K562 (cell line): ENCODE data around the gene RSPH9. TPM values are rescaled to one million over a fixed set of nuclear protein-coding genes. Genes with fewer than 3 reads are reported as not detected.

ENCODE experiments used
- ATF1 ChIP-seq, 2 experiments: fragments of 450-650 bp in 1 of 2; IDR thresholded peaks; 2 replicates each; pipeline ENCODE4 v1.6.1; 2016; ENCODE audit warnings: missing compliant biosample characterization in 1 of 2, missing genetic modification characterization in 1 of 2
- CAMTA2 ChIP-seq: fragments of 250-450 bp; sonication (Bioruptor Pico); conservative IDR thresholded peaks from 2 replicates; pipeline ENCODE4 v1.5.1; 2022
- CEBPG ChIP-seq, 3 experiments: fragments of 200-800 bp in 1 of 3; sonication (Bioruptor generic) in 1 of 3; sonication (generic) in 1 of 3; formaldehyde crosslinking in 1 of 3; IDR thresholded peaks in 2 of 3; conservative IDR thresholded peaks in 1 of 3; 2 replicates each; pipeline versions ENCODE4 v1.6.1 to v1.8.0; 2016 to 2022; ENCODE audit warnings: missing compliant biosample characterization in 2 of 3, missing genetic modification characterization in 2 of 3, mild to moderate bottlenecking in 1 of 3, missing genetic modification reagents in 1 of 3
- GABPA ChIP-seq: fragments of 200-800 bp; sonication (Bioruptor generic); conservative IDR thresholded peaks from 2 replicates; pipeline ENCODE4 v1.6.1; 2016; ENCODE audit warnings: low read depth, missing genetic modification characterization, missing compliant biosample characterization
- HNRNPUL1 ChIP-seq: fragments of 200-400 bp; formaldehyde crosslinking; IDR thresholded peaks from 2 replicates; pipeline ENCODE4 v1.6.1; 2017; ENCODE audit warnings: low read length
- MCM2 ChIP-seq: fragments of 450-650 bp; IDR thresholded peaks from 2 replicates; pipeline ENCODE4 v1.6.1; 2017; ENCODE audit warnings: low read depth, mild to moderate bottlenecking
- NFE2L1 ChIP-seq: fragments of 450-650 bp; IDR thresholded peaks from 2 replicates; pipeline ENCODE4 v1.6.1; 2016; ENCODE audit warnings: missing genetic modification characterization, low read depth, mild to moderate bottlenecking, missing compliant biosample characterization, moderate library complexity, borderline replicate concordance
- PHF20 ChIP-seq: fragments of 450-650 bp; IDR thresholded peaks from 2 replicates; pipeline ENCODE4 v1.6.1; 2018; ENCODE audit not compliant: partially characterized antibody
- POLR2H ChIP-seq: IDR thresholded peaks from 2 replicates; pipeline ENCODE4 v1.6.1; 2016; ENCODE audit warnings: missing genetic modification characterization, low read depth, mild to moderate bottlenecking, control low read depth, missing compliant biosample characterization, moderate library complexity
- POU5F1 ChIP-seq: fragments of 150-350 bp; IDR thresholded peaks from 2 replicates; pipeline ENCODE4 v1.6.1; 2014; ENCODE audit warnings: borderline replicate concordance, low read length, low read depth, mild to moderate bottlenecking; ENCODE audit not compliant: partially characterized antibody
- ZFP1 ChIP-seq: fragments of 450-650 bp; formaldehyde crosslinking; IDR thresholded peaks from 2 replicates; pipeline ENCODE4 v1.4.0; 2020; ENCODE audit warnings: mild to moderate bottlenecking, mixed read lengths
- ZNF232 ChIP-seq: sonication (generic); formaldehyde crosslinking; IDR thresholded peaks from 2 replicates; pipeline ENCODE4 v1.8.0; 2022; ENCODE audit warnings: mild to moderate bottlenecking, missing genetic modification reagents
- ZZZ3 ChIP-seq: fragments of 450-650 bp; IDR thresholded peaks from 2 replicates; pipeline ENCODE4 v1.6.1; 2016; ENCODE audit warnings: antibody characterized with exemption, mild to moderate bottlenecking, moderate library complexity
- polyA plus RNA-seq, 8 experiments: library from polyadenylated mRNA; depleted of rRNA in 4 of 8; stranded (reverse) in 5 of 8; unstranded in 3 of 8; fragments of >200 nt; fragmentation: Nextera tagmentation in 2 of 8; fragmentation: Illumina TruSeq in 1 of 8; extraction: Ambion mirVana in 2 of 8; extraction: Trizol in 1 of 8; gene quantifications; 2 replicates each; pipeline versions ENCODE4 v1.2.1 to v1.2.3, GENCODE V29; 2011 to 2014; ENCODE audit warnings: inconsistent platforms in 1 of 8, missing spikeins in 1 of 8
- total RNA-seq, 7 experiments: library from RNA; depleted of rRNA in 6 of 7; stranded (reverse); fragments of >200 nt in 6 of 7; fragmentation: Illumina TruSeq in 2 of 7; extraction: Trizol in 2 of 7; gene quantifications; 2 replicates each; pipeline versions ENCODE4 v1.2.1 to v1.2.3, GENCODE V29; 2011 to 2021; ENCODE audit warnings: low replicate concordance in 1 of 7
- TF ChIP-seq, protein P1 (sequence below): fragments of 250-450 bp; sonication (Bioruptor Pico); IDR thresholded peaks from 2 replicates; pipeline ENCODE4 v1.8.0; 2021; ENCODE audit warnings: moderate library complexity, mild to moderate bottlenecking, inconsistent platforms
- TF ChIP-seq, protein P2 (sequence below): fragments of 450-650 bp; formaldehyde crosslinking; IDR thresholded peaks from 2 replicates; pipeline ENCODE4 v1.4.0; 2020; ENCODE audit warnings: mild to moderate bottlenecking, moderate library complexity
- TF ChIP-seq, protein P3 (sequence below): conservative IDR thresholded peaks from 2 replicates; pipeline ENCODE4 v1.6.1; 2011; ENCODE audit warnings: low read depth, mild to moderate bottlenecking, low read length; ENCODE audit not compliant: control insufficient read depth
- TF ChIP-seq, protein P4 (sequence below): IDR thresholded peaks from 2 replicates; pipeline ENCODE4 v1.6.1; 2016; ENCODE audit warnings: missing genetic modification characterization, missing compliant biosample characterization
- TF ChIP-seq, protein P5 (sequence below): fragments of 450-650 bp; IDR thresholded peaks from 2 replicates; pipeline ENCODE4 v1.6.1; 2014; ENCODE audit warnings: low read depth, mild to moderate bottlenecking, moderate library complexity, borderline replicate concordance

The RSPH9 gene
- total and polyA plus RNA-seq, 9 of the 15 experiments (the other 6 are each of a cell fraction or from before 2014, with no cell fraction given) = 0.05 to 0.60 (median 0.39) TPM; not detected in 6

DNA sequence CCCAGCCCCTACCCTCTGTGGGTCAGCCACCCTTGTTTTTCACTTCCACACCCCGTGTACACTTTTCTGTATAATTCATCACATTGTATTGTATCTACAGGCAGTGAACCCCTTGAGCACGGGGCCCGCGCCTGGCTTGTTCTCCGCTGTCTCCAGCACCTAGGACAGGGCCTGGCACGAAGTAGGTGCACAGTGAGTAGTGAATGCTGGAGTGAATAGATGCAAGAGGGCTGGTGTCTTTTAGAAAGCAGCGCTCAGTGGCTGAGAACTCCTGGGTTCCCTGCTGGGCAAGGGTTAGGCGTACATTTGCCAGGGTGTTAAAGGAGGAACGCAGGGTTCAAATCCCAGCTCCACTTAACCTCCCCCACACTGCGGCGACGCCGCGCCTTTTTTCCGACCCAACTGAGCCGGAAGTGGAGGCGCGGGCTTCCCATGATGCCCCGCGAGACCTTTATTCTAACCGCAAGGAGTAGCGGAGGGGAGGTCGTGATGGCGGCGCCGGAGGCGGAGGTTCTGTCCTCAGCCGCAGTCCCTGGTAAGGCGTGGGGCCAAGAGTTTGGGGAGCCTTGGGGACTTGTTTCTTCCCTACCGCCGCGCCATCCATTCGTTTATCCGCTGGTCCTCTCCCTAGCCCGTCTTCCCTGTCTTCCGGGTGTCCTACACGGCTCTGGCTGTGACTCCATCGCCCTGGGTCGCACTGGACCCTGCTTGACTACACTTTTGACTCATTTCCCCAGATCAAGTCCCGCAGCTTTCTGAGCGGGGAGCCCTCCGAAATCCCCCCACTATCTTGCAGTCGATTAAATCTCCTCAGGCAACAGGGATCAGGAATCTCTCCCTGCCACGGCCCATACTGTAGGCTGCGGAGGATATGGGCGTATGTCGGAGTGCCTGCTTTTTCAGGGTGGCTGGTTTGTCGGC, 9.2 kb upstream of the RSPH9 start, which contains the start of gene MAD2L1BP (continued):
- TF ChIP-seq, protein P1, sequence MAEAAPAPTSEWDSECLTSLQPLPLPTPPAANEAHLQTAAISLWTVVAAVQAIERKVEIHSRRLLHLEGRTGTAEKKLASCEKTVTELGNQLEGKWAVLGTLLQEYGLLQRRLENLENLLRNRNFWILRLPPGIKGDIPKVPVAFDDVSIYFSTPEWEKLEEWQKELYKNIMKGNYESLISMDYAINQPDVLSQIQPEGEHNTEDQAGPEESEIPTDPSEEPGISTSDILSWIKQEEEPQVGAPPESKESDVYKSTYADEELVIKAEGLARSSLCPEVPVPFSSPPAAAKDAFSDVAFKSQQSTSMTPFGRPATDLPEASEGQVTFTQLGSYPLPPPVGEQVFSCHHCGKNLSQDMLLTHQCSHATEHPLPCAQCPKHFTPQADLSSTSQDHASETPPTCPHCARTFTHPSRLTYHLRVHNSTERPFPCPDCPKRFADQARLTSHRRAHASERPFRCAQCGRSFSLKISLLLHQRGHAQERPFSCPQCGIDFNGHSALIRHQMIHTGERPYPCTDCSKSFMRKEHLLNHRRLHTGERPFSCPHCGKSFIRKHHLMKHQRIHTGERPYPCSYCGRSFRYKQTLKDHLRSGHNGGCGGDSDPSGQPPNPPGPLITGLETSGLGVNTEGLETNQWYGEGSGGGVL = no peak
- TF ChIP-seq, protein P2, sequence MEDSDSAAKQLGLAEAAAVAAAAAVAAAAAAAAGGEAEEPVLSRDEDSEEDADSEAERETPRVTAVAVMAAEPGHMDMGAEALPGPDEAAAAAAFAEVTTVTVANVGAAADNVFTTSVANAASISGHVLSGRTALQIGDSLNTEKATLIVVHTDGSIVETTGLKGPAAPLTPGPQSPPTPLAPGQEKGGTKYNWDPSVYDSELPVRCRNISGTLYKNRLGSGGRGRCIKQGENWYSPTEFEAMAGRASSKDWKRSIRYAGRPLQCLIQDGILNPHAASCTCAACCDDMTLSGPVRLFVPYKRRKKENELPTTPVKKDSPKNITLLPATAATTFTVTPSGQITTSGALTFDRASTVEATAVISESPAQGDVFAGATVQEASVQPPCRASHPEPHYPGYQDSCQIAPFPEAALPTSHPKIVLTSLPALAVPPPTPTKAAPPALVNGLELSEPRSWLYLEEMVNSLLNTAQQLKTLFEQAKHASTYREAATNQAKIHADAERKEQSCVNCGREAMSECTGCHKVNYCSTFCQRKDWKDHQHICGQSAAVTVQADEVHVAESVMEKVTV = no peak
- TF ChIP-seq, protein P3, sequence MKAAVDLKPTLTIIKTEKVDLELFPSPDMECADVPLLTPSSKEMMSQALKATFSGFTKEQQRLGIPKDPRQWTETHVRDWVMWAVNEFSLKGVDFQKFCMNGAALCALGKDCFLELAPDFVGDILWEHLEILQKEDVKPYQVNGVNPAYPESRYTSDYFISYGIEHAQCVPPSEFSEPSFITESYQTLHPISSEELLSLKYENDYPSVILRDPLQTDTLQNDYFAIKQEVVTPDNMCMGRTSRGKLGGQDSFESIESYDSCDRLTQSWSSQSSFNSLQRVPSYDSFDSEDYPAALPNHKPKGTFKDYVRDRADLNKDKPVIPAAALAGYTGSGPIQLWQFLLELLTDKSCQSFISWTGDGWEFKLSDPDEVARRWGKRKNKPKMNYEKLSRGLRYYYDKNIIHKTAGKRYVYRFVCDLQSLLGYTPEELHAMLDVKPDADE = peak; percentile 71; the same call in 1 of the 2 replicates
- TF ChIP-seq ATF1 (CRISPR knock-in tag; IDR thresholded peaks at IDR 0.05) = no peak
- TF ChIP-seq ATF1 (tag; IDR thresholded peaks at IDR 0.05) = peak; percentile 83
- TF ChIP-seq ZNF232 (CRISPR knock-in tag) = peak; percentile 82; the same call in 1 of the 2 replicates
- no peak for TF ChIP-seq POLR2H (tag)
- TF ChIP-seq MCM2 = no peak
- TF ChIP-seq HNRNPUL1 = no peak
- TF ChIP-seq, protein P4, sequence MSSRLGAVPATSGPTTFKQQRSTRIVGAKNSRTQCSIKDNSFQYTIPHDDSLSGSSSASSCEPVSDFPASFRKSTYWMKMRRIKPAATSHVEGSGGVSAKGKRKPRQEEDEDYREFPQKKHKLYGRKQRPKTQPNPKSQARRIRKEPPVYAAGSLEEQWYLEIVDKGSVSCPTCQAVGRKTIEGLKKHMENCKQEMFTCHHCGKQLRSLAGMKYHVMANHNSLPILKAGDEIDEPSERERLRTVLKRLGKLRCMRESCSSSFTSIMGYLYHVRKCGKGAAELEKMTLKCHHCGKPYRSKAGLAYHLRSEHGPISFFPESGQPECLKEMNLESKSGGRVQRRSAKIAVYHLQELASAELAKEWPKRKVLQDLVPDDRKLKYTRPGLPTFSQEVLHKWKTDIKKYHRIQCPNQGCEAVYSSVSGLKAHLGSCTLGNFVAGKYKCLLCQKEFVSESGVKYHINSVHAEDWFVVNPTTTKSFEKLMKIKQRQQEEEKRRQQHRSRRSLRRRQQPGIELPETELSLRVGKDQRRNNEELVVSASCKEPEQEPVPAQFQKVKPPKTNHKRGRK (tag) = no peak
- no peak for TF ChIP-seq POU5F1
- TF ChIP-seq, protein P5, sequence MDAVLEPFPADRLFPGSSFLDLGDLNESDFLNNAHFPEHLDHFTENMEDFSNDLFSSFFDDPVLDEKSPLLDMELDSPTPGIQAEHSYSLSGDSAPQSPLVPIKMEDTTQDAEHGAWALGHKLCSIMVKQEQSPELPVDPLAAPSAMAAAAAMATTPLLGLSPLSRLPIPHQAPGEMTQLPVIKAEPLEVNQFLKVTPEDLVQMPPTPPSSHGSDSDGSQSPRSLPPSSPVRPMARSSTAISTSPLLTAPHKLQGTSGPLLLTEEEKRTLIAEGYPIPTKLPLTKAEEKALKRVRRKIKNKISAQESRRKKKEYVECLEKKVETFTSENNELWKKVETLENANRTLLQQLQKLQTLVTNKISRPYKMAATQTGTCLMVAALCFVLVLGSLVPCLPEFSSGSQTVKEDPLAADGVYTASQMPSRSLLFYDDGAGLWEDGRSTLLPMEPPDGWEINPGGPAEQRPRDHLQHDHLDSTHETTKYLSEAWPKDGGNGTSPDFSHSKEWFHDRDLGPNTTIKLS = peak; percentile 57; the same call in 1 of the 2 replicates
- TF ChIP-seq PHF20 = peak; percentile 81
- TF ChIP-seq ZZZ3 = no peak
- no peak for TF ChIP-seq CAMTA2 (CRISPR knock-in tag)
- TF ChIP-seq ZFP1 = no peak
- TF ChIP-seq GABPA (tag) = no peak
- no peak for TF ChIP-seq CEBPG (CRISPR knock-in tag; IDR thresholded peaks at IDR 0.05)
- TF ChIP-seq CEBPG (tag; conservative IDR thresholded peaks at IDR 0.05 in 1 of 2, IDR thresholded peaks at IDR 0.05 in 1 of 2) = no peak
- no peak for TF ChIP-seq NFE2L1
